HepG2 (cell line): ENCODE measurements around the gene CERS6. TPM values are rescaled to one million over a fixed set of nuclear protein-coding genes. Genes with fewer than 3 reads are reported as not detected.

Source experiments
- HNF1A ChIP-seq, 2 experiments: sonication (generic) in 1 of 2; formaldehyde crosslinking in 1 of 2; IDR thresholded peaks; 2 replicates each; pipeline versions ENCODE4 v1.4.0 to v1.6.1; 2016 to 2020; ENCODE audit warnings: borderline replicate concordance in 1 of 2, low read depth in 1 of 2, mild to moderate bottlenecking in 1 of 2, missing genetic modification reagents in 1 of 2
- MXI1 ChIP-seq: IDR thresholded peaks from 3 replicates; pipeline ENCODE4 v1.6.1; 2012; ENCODE audit warnings: low read depth, low read length, inconsistent platforms, borderline replicate concordance
- SKI ChIP-seq: fragments of 450-650 bp; IDR thresholded peaks from one replicate; pipeline ENCODE4 v1.6.1; 2018; ENCODE audit warnings: mild to moderate bottlenecking; ENCODE audit not compliant: partially characterized antibody
- TAF1 ChIP-seq: sonication (generic); formaldehyde crosslinking; IDR thresholded peaks from 2 replicates; pipeline ENCODE4 v1.4.0; 2020; ENCODE audit warnings: missing genetic modification reagents
- TEAD2 ChIP-seq: sonication (generic); formaldehyde crosslinking; IDR thresholded peaks from 2 replicates; pipeline ENCODE4 v1.9.0; 2021; ENCODE audit warnings: missing genetic modification reagents
- ZNF562 ChIP-seq: sonication (generic); formaldehyde crosslinking; IDR thresholded peaks from 2 replicates; pipeline ENCODE4 v1.8.0; 2022; ENCODE audit warnings: missing genetic modification reagents, borderline replicate concordance
- ZNF883 ChIP-seq: sonication (generic); formaldehyde crosslinking; IDR thresholded peaks from 2 replicates; pipeline ENCODE4 v1.5.1; 2020; ENCODE audit warnings: mild to moderate bottlenecking, missing genetic modification reagents; ENCODE audit errors: not compliant biosample characterization
- ZSCAN20 ChIP-seq: sonication (generic); formaldehyde crosslinking; IDR thresholded peaks from 2 replicates; pipeline ENCODE4 v1.4.0; 2020; ENCODE audit warnings: missing genetic modification reagents, mild to moderate bottlenecking, borderline replicate concordance
- polyA plus RNA-seq, 8 experiments: library from polyadenylated mRNA; depleted of rRNA in 3 of 8; stranded (reverse) in 7 of 8; unstranded in 1 of 8; fragments of >200 nt; fragmentation: Illumina TruSeq in 4 of 8; extraction: Trizol in 4 of 8; gene quantifications; 2 replicates each; pipeline versions ENCODE4 v1.2.1 to v1.2.3, GENCODE V29; 2011 to 2016; ENCODE audit warnings: low read depth in 4 of 8, missing spikeins in 1 of 8, mixed read lengths in 1 of 8; ENCODE audit not compliant: insufficient read depth in 1 of 8
- total RNA-seq, 5 experiments: library from RNA; depleted of rRNA; stranded (reverse); fragments of >200 nt; fragmentation: Illumina TruSeq; extraction: Trizol; gene quantifications; 2 replicates each; pipeline ENCODE4 v1.2.3, GENCODE V29; 2016; ENCODE audit warnings: low read depth in 1 of 5
- TF ChIP-seq, protein P1 (sequence below): sonication (generic); formaldehyde crosslinking; IDR thresholded peaks from 2 replicates; pipeline ENCODE4 v1.5.0; 2020; ENCODE audit warnings: missing genetic modification reagents

The CERS6 gene
- total and polyA plus RNA-seq, 2 of the 13 experiments (the other 11 are each of a cell fraction or from before 2014, with no cell fraction given): 10.1 to 20.3 TPM

- TF ChIP-seq, protein P1, sequence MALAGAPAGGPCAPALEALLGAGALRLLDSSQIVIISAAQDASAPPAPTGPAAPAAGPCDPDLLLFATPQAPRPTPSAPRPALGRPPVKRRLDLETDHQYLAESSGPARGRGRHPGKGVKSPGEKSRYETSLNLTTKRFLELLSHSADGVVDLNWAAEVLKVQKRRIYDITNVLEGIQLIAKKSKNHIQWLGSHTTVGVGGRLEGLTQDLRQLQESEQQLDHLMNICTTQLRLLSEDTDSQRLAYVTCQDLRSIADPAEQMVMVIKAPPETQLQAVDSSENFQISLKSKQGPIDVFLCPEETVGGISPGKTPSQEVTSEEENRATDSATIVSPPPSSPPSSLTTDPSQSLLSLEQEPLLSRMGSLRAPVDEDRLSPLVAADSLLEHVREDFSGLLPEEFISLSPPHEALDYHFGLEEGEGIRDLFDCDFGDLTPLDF (CRISPR knock-in tag): no peak
- TF ChIP-seq TEAD2 (CRISPR knock-in tag): no peak
- no peak for TF ChIP-seq SKI
- TF ChIP-seq TAF1 (CRISPR knock-in tag): no peak
- TF ChIP-seq ZSCAN20 (CRISPR knock-in tag): no peak
- TF ChIP-seq HNF1A (IDR thresholded peaks at IDR 0.05; ENCODE audit: low read depth): no peak
- TF ChIP-seq HNF1A (CRISPR knock-in tag; IDR thresholded peaks at IDR 0.05; ENCODE audit: borderline replicate concordance): no peak
- no peak for TF ChIP-seq MXI1
- TF ChIP-seq ZNF562: no peak
- TF ChIP-seq ZNF883 (CRISPR knock-in tag): no peak
Measured at GRCh38 chr2:168797286-168797655, 341.2 kb downstream of the CERS6 start (continued).
